ENCODE measurements around the gene CCDC87. TPM values are rescaled to one million over a fixed set of nuclear protein-coding genes. Genes with fewer than 3 reads are reported as not detected.
A peak's percentile ranks its signal among the peaks of the same experiment; 100 is the strongest.
"Not testable (repeated sequence)": the region's sequence is repeated elsewhere in the genome, so short reads cannot be mapped to it uniquely, and the experiment has no call there.

Gene CCDC87
- total and polyA plus RNA-seq, 7 donors, result 0.06 to 1.1 (median 0.36) TPM; not detected in 1

DNA sequence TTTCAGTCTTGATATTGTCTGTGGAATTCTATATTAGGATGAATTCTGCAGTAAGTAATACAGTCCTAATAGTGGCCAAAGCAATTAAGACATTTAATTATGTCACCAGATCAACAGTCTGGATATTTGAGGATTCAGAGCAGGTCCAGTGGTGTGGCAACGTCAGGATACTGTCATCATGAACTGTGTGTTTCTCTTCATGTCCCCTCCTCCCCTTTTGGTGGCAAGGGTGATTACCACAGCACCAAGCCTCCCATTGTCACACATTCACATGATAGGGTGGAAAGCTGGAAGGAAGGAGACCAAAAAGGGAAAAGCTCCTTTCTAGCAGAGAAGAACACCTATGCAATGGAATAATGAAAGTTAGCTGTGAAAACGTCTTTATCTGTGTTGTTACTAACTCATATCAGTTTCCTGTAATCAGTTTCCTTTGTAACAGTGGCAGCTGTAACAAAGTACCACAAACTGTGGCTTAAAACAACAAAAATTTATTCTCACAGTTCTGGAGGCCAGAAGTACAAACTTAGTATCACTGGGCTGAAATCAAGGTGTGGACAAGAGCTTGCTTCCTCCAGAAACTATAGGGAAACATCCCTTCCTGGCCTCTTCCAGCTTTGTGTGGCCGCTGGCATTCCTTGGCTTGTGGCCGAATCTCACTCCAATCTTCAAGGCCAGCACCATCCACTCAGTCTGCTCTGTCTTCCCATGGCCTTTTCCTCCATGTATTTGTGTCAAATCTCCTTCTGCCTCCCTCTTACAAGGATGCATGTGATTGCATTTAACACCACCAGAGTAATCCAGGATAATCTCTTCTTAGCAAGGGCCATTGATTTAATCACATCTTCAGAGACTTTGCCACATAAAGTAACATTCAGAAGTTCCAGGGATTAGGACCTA is 17.1 kb upstream of the CCDC87 start:
- WGBS, 3 donors, result 74 to 78% (median 75%) methylated on average over 4 of the region's 4 CpGs

DNA sequence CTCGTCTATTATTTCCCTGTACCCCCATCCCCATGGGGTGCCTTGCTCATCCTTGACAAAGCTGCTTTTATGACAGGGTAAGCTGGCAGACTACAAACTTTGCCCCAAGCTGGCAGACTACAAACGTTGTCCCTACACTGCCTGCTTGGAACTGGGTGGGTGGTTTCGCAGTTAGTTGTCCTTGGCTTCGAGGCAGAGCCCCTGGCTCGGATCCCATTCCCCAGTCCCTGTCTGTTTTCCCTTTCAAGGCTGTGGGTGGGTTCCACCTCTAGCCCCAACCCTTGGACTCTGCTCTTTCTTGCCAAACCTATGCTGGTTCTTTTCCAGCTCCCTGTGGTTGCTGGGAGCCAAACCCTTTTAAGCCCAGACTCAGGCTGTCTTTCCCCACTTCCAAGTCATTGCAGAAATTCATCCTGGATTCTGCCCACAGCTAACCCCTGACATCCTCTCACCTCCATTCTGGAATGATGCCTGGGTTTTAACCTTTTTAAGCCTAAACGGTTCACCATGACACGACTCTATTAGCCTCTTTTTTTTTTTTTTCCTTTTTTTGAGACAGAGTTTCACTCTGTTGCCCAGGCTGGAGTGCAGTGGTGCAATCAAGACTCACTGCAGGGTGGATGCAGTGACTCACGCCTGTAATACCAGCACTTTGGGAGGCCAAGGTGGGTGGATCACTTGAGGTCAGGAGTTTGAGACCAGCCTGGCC is 14.4 kb upstream of the CCDC87 start:
- Histone ChIP-seq H3K9me3 (no peaks in the 10 kb centered on the region), H3K27ac (peak overlapping the region; percentile 16), H3K4me1 (no peaks in the 10 kb centered on the region), H3K27me3 (ENCODE audit: insufficient read depth in 3 of 3, low read length in 2 of 3) (no peaks in the 10 kb centered on the region), H3K4me3 (no peak overlapping the region), H3K36me3 (ENCODE audit: insufficient read depth in 1 of 2, low read depth in 1 of 2) (peaks cover 0 to 31% of the 10 kb centered on the region in 2 donors)
- DNase-seq (peak; percentile 79 to 83), ATAC-seq (peak in 3 of 4 donors; percentile 54 to 70 (median 62))
- intact Hi-C loops (cut with DNase I), result no loop called here
- 39 to 52% (median 39%) methylated on average over 8 of the region's 8 CpGs for WGBS, 3 donors
- TF ChIP-seq, protein P1, sequence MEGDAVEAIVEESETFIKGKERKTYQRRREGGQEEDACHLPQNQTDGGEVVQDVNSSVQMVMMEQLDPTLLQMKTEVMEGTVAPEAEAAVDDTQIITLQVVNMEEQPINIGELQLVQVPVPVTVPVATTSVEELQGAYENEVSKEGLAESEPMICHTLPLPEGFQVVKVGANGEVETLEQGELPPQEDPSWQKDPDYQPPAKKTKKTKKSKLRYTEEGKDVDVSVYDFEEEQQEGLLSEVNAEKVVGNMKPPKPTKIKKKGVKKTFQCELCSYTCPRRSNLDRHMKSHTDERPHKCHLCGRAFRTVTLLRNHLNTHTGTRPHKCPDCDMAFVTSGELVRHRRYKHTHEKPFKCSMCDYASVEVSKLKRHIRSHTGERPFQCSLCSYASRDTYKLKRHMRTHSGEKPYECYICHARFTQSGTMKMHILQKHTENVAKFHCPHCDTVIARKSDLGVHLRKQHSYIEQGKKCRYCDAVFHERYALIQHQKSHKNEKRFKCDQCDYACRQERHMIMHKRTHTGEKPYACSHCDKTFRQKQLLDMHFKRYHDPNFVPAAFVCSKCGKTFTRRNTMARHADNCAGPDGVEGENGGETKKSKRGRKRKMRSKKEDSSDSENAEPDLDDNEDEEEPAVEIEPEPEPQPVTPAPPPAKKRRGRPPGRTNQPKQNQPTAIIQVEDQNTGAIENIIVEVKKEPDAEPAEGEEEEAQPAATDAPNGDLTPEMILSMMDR (IDR thresholded peaks at IDR 0.05), result no peak

More for the DNA sequence above, 17.1 kb upstream of the CCDC87 start:
- H3K9me3 ChIP-seq, result no peaks in the 10 kb centered on the region
- H3K4me3 ChIP-seq, result no peak overlapping the region
- H3K27me3 ChIP-seq (ENCODE audit: insufficient read depth in 3 of 3, low read length in 2 of 3), result no peaks in the 10 kb centered on the region
- H3K4me1 ChIP-seq, result no peaks in the 10 kb centered on the region
- DNase-seq, result no peak
- intact Hi-C loops (cut with DNase I), result no loop called here
- no peak overlapping the region for H3K27ac ChIP-seq
- TF ChIP-seq, protein P1 (IDR thresholded peaks at IDR 0.05), result no peak
- ATAC-seq, result no peak
- H3K36me3 ChIP-seq (ENCODE audit: insufficient read depth in 1 of 2, low read depth in 1 of 2), result peaks cover 0 to 16% of the 10 kb centered on the region in 2 donors

DNA sequence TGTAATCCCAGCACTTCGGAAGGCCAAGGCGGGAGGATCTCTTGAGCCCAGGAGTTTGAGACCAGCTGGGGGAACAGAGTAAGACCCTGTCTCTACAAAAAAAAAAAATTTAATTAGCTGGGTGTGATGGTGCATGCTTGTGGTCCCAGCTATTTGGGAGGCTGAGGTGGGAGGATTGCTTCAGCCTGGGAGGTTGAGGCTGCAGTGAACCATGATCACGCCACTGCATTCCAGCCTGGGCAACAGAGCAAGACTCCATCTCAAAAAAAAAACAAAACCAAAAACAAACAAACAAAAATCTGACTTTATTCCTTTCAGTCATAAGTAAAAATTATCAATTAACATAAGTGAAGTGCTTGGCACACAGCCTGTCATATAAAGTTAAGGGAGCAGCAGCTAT is 13.7 kb upstream of the CCDC87 start:
- 97 to 100% (median 98%) methylated on average over 3 of the region's 3 CpGs for WGBS, 3 donors
- H3K4me1 ChIP-seq; H3K4me3 ChIP-seq; DNase-seq; ATAC-seq; H3K27me3 ChIP-seq (ENCODE audit: insufficient read depth in 3 of 3, low read length in 2 of 3); H3K9me3 ChIP-seq; intact Hi-C loops (cut with DNase I): not testable (repeated sequence)
- H3K36me3 ChIP-seq (ENCODE audit: insufficient read depth in 1 of 2, low read depth in 1 of 2), result peaks cover 0 to 31% of the 10 kb centered on the region in 2 donors
- peak overlapping the region; percentile 16 for H3K27ac ChIP-seq

DNA sequence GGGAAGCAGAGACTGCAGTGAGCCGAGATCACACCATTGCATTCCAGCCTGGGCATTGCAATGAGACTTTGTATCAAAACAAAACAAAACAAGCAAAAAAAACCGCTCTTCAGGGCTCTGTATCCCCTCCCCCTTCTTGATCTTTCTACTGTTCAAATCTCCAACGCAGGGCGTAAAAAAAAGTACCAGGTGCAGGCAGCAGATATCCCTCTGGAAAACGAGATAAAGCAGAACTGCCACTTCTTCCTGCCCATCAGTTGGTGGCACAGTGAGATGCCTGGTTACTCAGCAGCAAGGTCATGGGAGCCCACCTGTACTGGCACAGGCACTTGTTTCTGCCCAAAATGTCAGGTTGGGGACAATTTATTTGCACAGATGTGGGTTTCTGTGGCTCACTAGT is 11.3 kb upstream of the CCDC87 start:
- DNase-seq (no peak), ATAC-seq (no peak)
- TF ChIP-seq, protein P1 (IDR thresholded peaks at IDR 0.05), result no peak
- H3K36me3 ChIP-seq (ENCODE audit: insufficient read depth in 1 of 2, low read depth in 1 of 2), result peaks cover 0 to 52% of the 10 kb centered on the region in 2 donors
- intact Hi-C loops (cut with DNase I), result no loop called here
- 89 to 93% (median 91%) methylated on average over 5 of the region's 5 CpGs for WGBS, 3 donors
- H3K4me1 ChIP-seq, result peaks cover 4% of the 10 kb centered on the region
- H3K4me3 ChIP-seq, result no peak overlapping the region
- H3K9me3 ChIP-seq, result no peaks in the 10 kb centered on the region
- no peak overlapping the region for H3K27ac ChIP-seq
- no peaks in the 10 kb centered on the region for H3K27me3 ChIP-seq (ENCODE audit: insufficient read depth in 3 of 3, low read length in 2 of 3)

DNA sequence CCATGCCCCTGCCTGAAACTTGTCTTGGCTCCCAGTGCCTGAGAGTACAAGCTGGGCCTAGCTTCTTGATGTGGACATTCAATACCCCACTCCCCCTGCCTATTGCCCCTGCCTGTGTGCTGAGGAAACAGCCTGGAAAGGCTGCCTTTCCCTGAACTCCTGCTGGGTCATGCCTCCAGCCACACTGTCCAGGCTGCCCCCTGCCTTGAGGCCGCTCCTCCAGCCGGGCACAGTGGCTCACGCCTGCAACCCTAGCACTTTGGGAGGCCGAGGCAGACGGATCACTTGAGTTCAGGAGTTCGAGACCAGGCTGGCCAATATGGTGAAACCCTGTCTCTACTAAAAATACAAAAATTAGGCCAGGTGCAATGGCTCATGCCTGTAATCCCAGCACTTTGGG is 10.2 kb upstream of the CCDC87 start:
- ATAC-seq (no peak), DNase-seq (no peak)
- WGBS, 3 donors, result 87 to 94% (median 90%) methylated on average over 6 of the region's 6 CpGs
- no peaks in the 10 kb centered on the region for H3K9me3 ChIP-seq
- H3K27me3 ChIP-seq (ENCODE audit: insufficient read depth in 3 of 3, low read length in 2 of 3), result no peaks in the 10 kb centered on the region
- H3K27ac ChIP-seq, result no peak overlapping the region
- H3K4me1 ChIP-seq, result peaks cover 4% of the 10 kb centered on the region
- no peak overlapping the region for H3K4me3 ChIP-seq
- intact Hi-C loops (cut with DNase I), result no loop called here
- TF ChIP-seq, protein P1 (IDR thresholded peaks at IDR 0.05), result no peak
- peaks cover 0 to 55% of the 10 kb centered on the region in 2 donors for H3K36me3 ChIP-seq (ENCODE audit: insufficient read depth in 1 of 2, low read depth in 1 of 2)
